Measurements from ENCODE around the gene RIMBP2.
"Not testable (repeated sequence)": the region's sequence is repeated elsewhere in the genome, so short reads cannot be mapped to it uniquely, and the experiment has no call there.

Gene RIMBP2

DNA sequence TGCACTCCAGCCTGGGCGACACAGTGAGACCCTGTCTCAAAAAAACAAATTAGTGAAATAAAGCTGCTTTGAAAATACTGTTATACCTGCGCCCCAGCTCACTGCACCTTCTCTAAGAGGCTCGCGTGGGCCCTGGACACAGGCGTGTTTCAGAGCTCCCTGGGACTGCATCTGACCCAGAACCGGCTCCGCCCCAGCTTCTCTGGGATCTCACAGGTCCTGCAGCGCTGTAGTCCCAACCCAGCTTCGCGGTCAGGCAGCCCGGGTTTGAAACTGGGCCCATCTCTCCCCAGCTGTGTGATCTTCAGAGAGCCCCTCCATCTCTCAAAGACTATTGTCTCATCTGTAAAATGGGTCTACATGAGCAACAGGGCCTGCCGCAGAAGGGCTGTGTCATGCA lies 7.5 kb downstream of the RIMBP2 start:
- in situ Hi-C loops (cut with HindIII; ENCODE audit: low sequenced_read_pairs) = no loop called here

DNA sequence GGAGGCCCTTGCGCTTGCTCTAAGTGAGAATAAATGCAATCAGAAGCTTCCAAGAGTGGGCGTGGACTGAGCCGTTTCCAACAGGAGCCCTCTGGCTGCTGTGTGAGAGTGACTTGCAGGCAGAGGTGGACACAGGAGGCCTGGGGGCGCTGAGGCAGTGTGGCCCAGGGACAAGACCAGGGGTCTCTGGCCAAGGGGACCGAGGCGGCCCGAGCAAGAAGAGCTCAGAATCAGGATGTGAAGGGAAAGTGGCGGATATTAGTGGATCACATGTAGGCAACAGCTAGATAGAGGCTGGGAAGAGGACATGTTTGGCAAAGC lies 8.6 kb downstream of the RIMBP2 start:
- in situ Hi-C loops (cut with HindIII; ENCODE audit: low sequenced_read_pairs) = no loop called here

- in situ Hi-C loops (cut with HindIII; ENCODE audit: low sequenced_read_pairs) = no loop called here
Measured at GRCh38 chr12:130706885-130707570, 9.1 kb downstream of the RIMBP2 start.

GRCh38 chr12:130706311-130706710 lies 9.8 kb downstream of the RIMBP2 start:
- in situ Hi-C loops (cut with HindIII; ENCODE audit: low sequenced_read_pairs) = no loop called here

DNA sequence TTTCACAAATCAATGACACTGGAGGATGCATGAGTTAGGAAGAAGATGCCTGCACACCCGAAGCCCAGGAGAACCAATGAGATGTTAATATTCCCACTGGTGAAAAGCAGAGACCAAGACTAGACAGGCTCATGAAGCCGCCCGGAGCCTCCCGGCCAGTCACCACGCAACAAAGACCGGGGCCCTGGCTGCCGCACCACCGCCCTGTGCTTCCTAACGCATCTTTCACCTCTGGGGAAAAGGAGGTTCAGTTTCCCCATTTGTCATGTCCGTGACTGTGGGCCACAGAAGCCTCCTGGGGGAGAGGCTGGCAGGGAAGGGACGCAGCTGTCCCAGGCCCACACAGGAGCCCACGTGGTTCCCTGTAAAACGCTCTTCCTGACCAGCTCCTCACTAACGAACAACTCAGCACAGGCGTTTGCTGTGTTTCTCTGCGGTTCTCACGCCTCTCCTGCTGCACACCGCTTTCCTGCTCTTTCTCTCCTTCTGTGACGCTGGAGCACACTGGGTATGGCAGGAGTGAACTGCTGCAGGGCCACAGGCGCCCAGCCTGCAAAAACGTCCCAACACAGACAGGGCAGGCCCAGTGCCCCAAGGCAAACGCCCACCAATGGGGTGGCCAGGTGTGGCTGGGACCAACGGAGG lies 10.8 kb downstream of the RIMBP2 start:
- in situ Hi-C loops (cut with HindIII; ENCODE audit: low sequenced_read_pairs) = no loop called here

GRCh38 chr12:130704606-130705005 lies 11.5 kb downstream of the RIMBP2 start:
- in situ Hi-C loops (cut with HindIII; ENCODE audit: low sequenced_read_pairs) = no loop called here

DNA sequence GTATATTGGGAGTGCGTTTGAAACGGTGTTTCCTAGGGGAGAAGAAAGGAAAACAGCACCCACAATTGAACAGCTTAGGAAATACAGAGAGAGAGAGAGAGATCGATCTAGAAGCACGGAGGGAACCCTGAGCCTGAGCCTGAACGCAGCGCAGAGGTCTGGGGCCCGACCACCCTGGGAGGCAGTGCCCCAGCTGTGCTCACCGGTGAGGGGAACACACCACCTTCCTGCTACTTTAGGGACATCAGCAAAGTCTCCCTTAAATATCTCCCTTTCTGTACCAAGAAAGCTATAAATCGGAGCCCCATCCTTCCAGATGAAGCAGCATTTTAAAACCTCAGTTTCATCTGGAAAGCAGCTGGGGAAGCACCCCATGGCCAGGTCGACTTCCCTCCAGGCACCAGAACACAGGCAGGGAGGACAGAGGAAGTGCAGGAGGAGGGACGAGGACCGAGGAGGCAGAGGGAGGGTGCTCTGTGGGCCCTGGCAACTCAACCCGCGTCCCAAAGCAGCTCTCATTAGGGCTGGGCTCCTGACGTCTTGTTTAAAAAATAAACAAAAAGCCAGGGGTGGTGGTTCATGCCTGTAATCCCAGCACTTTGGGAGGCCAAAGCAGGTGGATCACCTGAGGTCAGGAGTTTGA lies 12.2 kb downstream of the RIMBP2 start:
- in situ Hi-C loops (cut with HindIII; ENCODE audit: low sequenced_read_pairs) = no loop called here

- in situ Hi-C loops (cut with HindIII; ENCODE audit: low sequenced_read_pairs) = no loop called here
Measured at GRCh38 chr12:130702966-130703732, 12.9 kb downstream of the RIMBP2 start.

GRCh38 chr12:130701402-130701744 lies 14.7 kb downstream of the RIMBP2 start:
- in situ Hi-C loops (cut with HindIII; ENCODE audit: low sequenced_read_pairs) = no loop called here

DNA sequence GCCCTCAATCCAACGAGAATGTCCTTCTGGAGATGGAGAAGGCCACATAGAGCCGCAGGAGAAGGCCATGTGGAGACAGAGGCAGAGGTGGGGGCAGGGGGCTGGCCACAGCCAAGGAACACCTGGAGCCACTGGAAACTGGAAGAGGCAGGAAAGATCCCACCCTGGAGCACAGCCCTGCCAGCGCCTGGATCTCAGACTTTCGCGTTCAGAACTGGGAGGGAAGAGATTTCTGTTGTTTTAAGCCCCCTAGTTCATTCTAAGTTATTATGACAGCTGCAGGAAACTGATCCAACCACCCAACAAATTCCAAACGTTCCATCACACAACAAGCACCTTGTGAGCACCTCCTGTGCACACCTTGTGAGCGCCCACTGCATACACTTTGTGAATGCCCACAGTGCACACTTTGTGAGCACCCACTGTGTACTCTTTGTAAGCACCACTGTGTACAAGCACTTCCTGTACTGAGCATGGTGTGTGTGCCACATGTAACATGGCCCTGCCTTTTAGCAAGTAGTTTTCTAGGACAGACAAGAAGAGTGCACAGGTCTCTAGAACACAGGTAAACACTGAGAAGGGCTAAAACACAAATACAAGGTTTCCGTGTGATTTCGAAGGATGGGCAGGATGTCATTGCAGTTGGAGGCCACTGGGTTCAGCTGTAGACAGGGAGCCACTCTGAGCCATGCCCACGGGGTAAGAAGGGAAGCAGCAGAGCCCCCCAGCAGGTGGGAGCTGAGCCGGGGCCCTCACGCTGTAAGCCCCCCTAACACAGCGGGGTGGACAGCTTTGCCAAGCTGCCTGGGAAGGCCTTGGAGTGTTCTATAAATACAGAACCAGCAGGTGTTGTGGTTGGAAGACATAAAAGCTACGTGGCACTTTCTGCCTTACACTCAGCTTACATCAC lies 15.4 kb downstream of the RIMBP2 start:
- in situ Hi-C loops (cut with HindIII; ENCODE audit: low sequenced_read_pairs) = no loop called here

- in situ Hi-C loops (cut with HindIII; ENCODE audit: low sequenced_read_pairs) = no loop called here
Measured at GRCh38 chr12:130698106-130698505, 18.0 kb downstream of the RIMBP2 start.

DNA sequence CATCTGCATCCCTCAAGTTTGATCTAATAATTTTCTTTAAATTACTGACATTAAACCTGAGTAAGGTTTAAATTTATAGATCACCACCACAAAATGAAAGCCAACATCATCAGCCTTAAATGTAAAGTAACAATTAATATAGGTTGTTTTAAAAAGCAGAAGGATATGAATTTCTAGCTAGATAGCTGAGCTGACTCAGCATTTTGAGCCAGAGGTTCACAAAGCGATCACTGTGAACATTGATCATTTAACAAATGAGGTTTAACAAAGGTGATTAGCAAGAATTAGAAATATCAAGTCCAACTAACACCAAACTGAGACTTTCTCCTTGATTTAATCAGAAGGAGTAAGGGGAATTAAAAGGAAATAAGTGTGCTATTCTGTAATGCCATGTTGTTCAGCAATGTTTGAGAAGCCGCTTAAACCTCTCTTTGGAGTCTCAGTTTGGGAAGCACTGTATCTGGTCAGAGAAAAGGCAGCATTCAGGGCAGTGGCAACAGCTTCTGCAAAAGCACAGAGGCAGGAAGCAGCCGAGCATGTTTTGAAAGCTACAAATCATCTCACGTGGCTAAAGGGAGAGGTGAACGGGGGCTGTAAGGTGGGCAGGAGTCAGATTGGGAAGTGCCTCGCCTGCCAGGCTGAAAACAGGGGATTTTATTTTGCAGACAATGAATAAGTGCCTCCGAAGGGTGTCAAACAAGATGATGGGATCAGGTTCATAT lies 19.6 kb downstream of the RIMBP2 start:
- in situ Hi-C loops (cut with HindIII; ENCODE audit: low sequenced_read_pairs) = no loop called here

- in situ Hi-C loops (cut with HindIII; ENCODE audit: low sequenced_read_pairs) = no loop called here
Measured at GRCh38 chr12:130695061-130695460, 21.0 kb downstream of the RIMBP2 start.

DNA sequence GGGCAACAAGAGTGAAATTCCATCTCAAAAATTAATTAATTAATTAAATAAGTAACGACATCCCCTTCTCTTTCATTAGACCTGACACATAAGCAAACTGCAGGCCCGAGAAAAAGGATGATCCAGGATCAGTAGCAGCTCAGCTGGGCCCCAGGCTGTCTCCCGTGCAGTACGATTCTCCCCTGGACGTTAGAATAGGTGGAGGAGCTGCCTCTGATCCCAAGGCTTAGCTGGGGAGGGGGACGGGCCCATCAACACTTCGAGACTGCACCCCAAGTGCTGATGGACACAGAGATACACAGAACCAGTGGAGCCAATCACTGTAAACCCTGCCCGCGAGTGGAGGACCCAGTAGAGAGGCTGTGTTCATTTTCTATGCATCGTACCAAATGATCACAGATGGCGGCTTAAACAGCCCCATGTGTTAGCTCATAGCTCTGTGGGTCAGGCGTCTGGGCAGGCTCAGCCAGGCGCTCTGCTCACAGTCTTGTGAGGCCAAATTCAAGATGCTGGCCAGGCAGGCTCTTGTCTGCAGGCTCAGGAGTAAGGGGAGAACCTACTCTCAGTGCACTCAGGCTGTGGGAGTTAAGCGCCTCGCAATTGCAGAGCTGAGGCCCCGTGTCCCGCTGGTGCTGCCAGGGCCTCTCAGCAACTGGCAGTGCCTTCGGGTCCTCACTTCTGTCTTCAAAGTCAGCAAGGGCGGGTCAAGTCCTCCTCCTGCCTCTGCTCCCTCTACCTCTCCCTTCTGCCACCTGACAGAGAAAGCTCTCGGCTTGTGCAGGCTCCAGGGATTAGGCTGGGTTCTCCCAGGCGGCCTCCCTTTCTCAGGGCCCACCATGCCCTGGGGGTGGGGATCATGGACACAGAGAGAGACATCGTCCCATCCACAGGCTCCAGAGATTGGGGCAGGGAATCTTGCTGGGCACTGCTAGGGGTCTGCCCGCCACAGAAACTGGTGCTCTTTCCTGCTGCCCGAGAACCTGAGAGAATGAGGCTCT lies 26.4 kb downstream of the RIMBP2 start:
- in situ Hi-C loops (cut with HindIII; ENCODE audit: low sequenced_read_pairs) = no loop called here

- in situ Hi-C loops (cut with HindIII; ENCODE audit: low sequenced_read_pairs) = not testable (repeated sequence)
Measured at GRCh38 chr12:130688999-130689398, 27.1 kb downstream of the RIMBP2 start.

DNA sequence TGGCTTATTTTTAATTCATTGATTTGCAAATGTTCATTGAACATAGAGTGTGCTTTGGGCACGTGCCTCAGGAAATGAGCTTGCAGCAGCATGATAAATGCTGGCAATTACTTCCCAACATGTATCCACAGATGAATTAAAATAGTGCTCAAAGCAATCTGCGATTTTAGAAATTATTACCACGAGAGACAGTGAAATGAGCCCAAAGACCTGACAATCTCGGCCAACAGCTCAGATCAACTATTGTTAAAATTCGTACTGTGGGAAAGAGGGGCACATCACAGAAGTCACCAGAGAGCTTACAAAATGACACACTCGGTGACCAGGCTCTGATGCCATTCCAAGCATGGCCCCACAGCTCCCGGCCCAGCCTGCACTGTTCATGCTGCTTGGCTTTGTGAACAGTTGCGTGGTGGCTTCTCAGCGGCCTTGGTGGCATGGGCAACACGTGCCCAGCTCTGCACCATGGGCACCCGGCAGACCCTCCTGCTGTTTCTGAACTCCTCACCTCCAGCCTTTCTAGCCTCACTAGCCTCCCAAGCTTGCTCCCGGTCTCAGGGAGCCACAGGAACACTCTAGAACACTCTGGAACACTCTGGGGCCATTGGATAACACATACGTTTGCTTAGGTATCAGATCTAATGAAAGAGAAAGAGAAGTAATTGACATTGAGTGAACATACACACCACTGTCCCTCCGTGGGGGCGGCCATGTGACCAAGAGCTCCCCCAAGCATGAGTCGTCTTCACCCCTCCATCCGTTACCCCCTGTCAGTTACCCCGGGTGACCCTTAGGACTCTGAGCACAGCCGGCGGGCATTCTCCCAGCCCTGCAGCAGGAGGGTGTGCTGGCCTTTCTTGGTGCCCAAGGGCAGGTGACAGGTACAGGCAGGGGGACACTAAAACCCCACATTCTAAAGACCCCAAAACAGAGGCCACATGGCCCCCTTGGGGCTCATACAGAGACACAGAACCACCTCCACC lies 28.0 kb downstream of the RIMBP2 start:
- in situ Hi-C loops (cut with HindIII; ENCODE audit: low sequenced_read_pairs) = no loop called here

- in situ Hi-C loops (cut with HindIII; ENCODE audit: low sequenced_read_pairs) = no loop called here
Measured at GRCh38 chr12:130687190-130687589, 28.9 kb downstream of the RIMBP2 start.

DNA sequence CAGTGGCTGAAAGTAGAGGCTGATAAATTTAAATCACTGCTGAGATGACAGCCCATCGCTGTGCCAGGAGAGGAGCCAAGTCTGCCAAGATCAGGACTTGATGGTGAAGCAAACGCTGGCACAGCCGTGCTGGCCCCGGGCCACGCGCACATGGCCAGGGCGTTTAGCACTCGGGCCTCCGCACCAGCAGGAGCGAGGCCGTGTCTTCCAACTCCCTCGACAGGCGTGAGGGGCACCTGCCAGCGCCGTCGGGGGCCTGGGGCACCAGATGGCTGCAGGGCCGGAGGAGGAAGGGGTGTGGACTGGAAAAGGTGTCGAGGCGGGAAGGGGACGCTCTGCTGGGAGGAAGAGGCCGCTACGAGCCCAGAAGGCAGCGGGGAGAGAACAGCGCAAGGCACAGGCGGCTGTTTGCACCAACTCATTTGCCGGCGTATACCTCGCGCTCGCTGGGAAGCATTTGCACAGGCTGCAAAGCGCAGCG lies 29.5 kb downstream of the RIMBP2 start:
- in situ Hi-C loops (cut with HindIII; ENCODE audit: low sequenced_read_pairs) = no loop called here
